A549 (cell line): Measurements from ENCODE around the gene CCL24. TPM values are rescaled to one million over a fixed set of nuclear protein-coding genes. Genes with fewer than 3 reads are reported as not detected.

Experiments used
- ATAC-seq, 2 experiments: fragments of 200-7000 bp in 1 of 2; fragments of >200 bp in 1 of 2; cut with Nextera tagmentation in 1 of 2; cut with Tn5 transposase in 1 of 2; 3 replicates each; pipeline versions ENCODE4 v1.8.0 to v1.9.1; 2018 to 2020; ENCODE audit warnings: mild to moderate bottlenecking in 1 of 2, moderate library complexity in 1 of 2
- CTCF ChIA-PET: fragments of 300-600 bp; sonication (Branson Sonifier 250); formaldehyde crosslinking; extraction: SDS; loops from one replicate; lab custom pipeline; 2021; ENCODE audit warnings: antibody characterized with exemption, inconsistent platforms; lab: Yijun Ruan, JAX
- POLR2A ChIA-PET: fragments of 350-600 bp; formaldehyde crosslinking; extraction: SDS; loops from one replicate; lab custom pipeline; 2021; ENCODE audit warnings: antibody characterized with exemption, inconsistent platforms; lab: Yijun Ruan, JAX
- DNase-seq, 2 experiments: peaks; one replicate each; pipeline versions ENCODE4 v3.0.0 to v3.0.0-alpha.2; 2011 to 2016; ENCODE audit warnings: low read depth in 1 of 2, low spot score in 1 of 2
- FAIRE-seq: peaks from 2 replicates; lab custom pipeline; 2011; peaks lifted over from hg19 to GRCh38; lab: Jason Lieb, UNC
- H3K27ac ChIP-seq, 2 experiments: fragments of >200 bp; sonication (Bioruptor Twin); formaldehyde crosslinking; 3 replicates each; pipeline ENCODE4 v1.5.1; 2016 to 2017
- H3K4me1 ChIP-seq: fragments of >200 bp; sonication (Bioruptor Twin); formaldehyde crosslinking; 3 replicates; pipeline ENCODE4 v1.6.1; 2016
- H3K4me2 ChIP-seq: fragments of >200 bp; sonication (Bioruptor Twin); formaldehyde crosslinking; 3 replicates; pipeline ENCODE4 v1.6.1; 2016
- H3K4me3 ChIP-seq: fragments of >200 bp; sonication (Bioruptor Twin); formaldehyde crosslinking; 3 replicates; pipeline ENCODE4 v1.5.1; 2016
- H3K9me3 ChIP-seq: fragments of >200 bp; sonication (Bioruptor Twin); formaldehyde crosslinking; 3 replicates; pipeline ENCODE4 v1.6.1; 2016
- CHD2 ChIP-seq: fragments of 150-350 bp; IDR thresholded peaks from 2 replicates; pipeline ENCODE4 v1.6.1; 2014; ENCODE audit warnings: low read length; ENCODE audit not compliant: partially characterized antibody
- CTCF ChIP-seq: fragments of >200 bp; sonication (Bioruptor Twin); formaldehyde crosslinking; IDR thresholded peaks from 3 replicates; pipeline ENCODE4 v1.5.1; 2016
- EHF ChIP-seq: fragments of 250-450 bp; sonication (Bioruptor Pico); IDR thresholded peaks from 2 replicates; pipeline ENCODE4 v1.5.0; 2020; ENCODE audit warnings: mild to moderate bottlenecking
- ELK1 ChIP-seq: fragments of 150-350 bp; IDR thresholded peaks from 2 replicates; pipeline ENCODE4 v1.6.1; 2014; ENCODE audit warnings: low read depth, mild to moderate bottlenecking, low read length
- HES2 ChIP-seq: fragments of >200 bp; sonication (Bioruptor Twin); formaldehyde crosslinking; IDR thresholded peaks from 2 replicates; pipeline ENCODE4 v1.6.1; 2016
- JUNB ChIP-seq: fragments of >200 bp; sonication (Bioruptor Twin); formaldehyde crosslinking; IDR thresholded peaks from 2 replicates; pipeline ENCODE4 v1.6.1; 2016
- KDM1A ChIP-seq: fragments of 200-600 bp; sonication (generic); IDR thresholded peaks from 2 replicates; pipeline ENCODE4 v1.6.1; 2016; ENCODE audit warnings: low read depth, mild to moderate bottlenecking
- MAZ ChIP-seq: fragments of 150-350 bp; IDR thresholded peaks from 2 replicates; pipeline ENCODE4 v1.6.1; 2014; ENCODE audit warnings: antibody characterized with exemption, low read depth, low read length, borderline replicate concordance
- PBX3 ChIP-seq: IDR thresholded peaks from 2 replicates; pipeline ENCODE4 v1.6.1; 2012
- POLR2AphosphoS2 ChIP-seq: conservative IDR thresholded peaks from 2 replicates; pipeline ENCODE4 v1.6.1; 2012; ENCODE audit warnings: low read length, improper control_type of control experiment, inconsistent platforms
- RARB ChIP-seq: fragments of 250-450 bp; sonication (Bioruptor Pico); IDR thresholded peaks from 2 replicates; pipeline ENCODE4 v1.8.0; 2021; ENCODE audit warnings: mild to moderate bottlenecking, moderate library complexity
- REST ChIP-seq: fragments of 200-600 bp; sonication (generic); IDR thresholded peaks from 2 replicates; pipeline ENCODE4 v1.6.1; 2016; ENCODE audit warnings: antibody characterized with exemption, mild to moderate bottlenecking, moderate library complexity
- RFX5 ChIP-seq: fragments of 450-650 bp; IDR thresholded peaks from 2 replicates; pipeline ENCODE4 v1.7.1; 2014; ENCODE audit warnings: antibody characterized with exemption, mild to moderate bottlenecking, moderate library complexity
- SMC3 ChIP-seq: fragments of >200 bp; sonication (Bioruptor Twin); formaldehyde crosslinking; IDR thresholded peaks from 3 replicates; pipeline ENCODE4 v1.6.1; 2018; ENCODE audit warnings: inconsistent platforms
- USF2 ChIP-seq: fragments of 450-650 bp; IDR thresholded peaks from 2 replicates; pipeline ENCODE4 v1.6.1; 2014; ENCODE audit warnings: antibody characterized with exemption
- ZC3H11A ChIP-seq: fragments of 450-650 bp; IDR thresholded peaks from 2 replicates; pipeline ENCODE4 v1.6.1; 2014; ENCODE audit warnings: antibody characterized with exemption, mild to moderate bottlenecking
- WGBS: methylation state at CpG from one replicate; pipeline ENCODE4 v1.1.6; 2017; ENCODE audit errors: missing lambda C conversion rate; 5-methylcytosine and 5-hydroxymethylcytosine counted together
- polyA plus RNA-seq, 4 experiments: library from polyadenylated mRNA; depleted of rRNA in 3 of 4; stranded (reverse); fragments of >200 nt; fragmentation: RNase III in 1 of 4; extraction: RNeasy Plus Mini Kit Qiagen cat#74134 plus additional on column Dnase treatment in 1 of 4; gene quantifications; 2 replicates in 3 of 4; 3 replicates in 1 of 4; pipeline ENCODE4 v1.2.3, GENCODE V29; 2011 to 2017

Gene CCL24
- polyA plus RNA-seq, 2 of the 4 experiments (the other 2 are of a cell fraction): 0.14 TPM; not detected in 1

- ATAC-seq: no peak
- no peak for TF ChIP-seq RARB (CRISPR knock-in tag)
- TF ChIP-seq USF2: no peak
- TF ChIP-seq ZC3H11A: no peak
- no peak for TF ChIP-seq HES2
- no peak for TF ChIP-seq SMC3
- no peak for TF ChIP-seq PBX3
- no peak for TF ChIP-seq CTCF
- no peak for TF ChIP-seq REST
- no peak for TF ChIP-seq RFX5
- TF ChIP-seq POLR2AphosphoS2: no peak
- TF ChIP-seq MAZ: no peak
- no peak for TF ChIP-seq ELK1
- no peak for TF ChIP-seq KDM1A
- TF ChIP-seq, all 56 proteins: peak for 0
- no peak overlapping the region for H3K4me3 ChIP-seq
- 76% methylated on average over 5 of the region's 5 CpGs for WGBS
- FAIRE-seq (no peak), DNase-seq (no peak)
- no peaks in the 10 kb centered on the region for H3K4me1 ChIP-seq
- ChIA-PET POLR2A (no interaction called here), CTCF (no interaction called here)
- no peak overlapping the region for H3K27ac ChIP-seq
- peaks cover 18% of the 10 kb centered on the region for H3K9me3 ChIP-seq
- no peak overlapping the region for H3K4me2 ChIP-seq
Observed at GRCh38 chr7:75802552-75802821, 11.1 kb downstream of the CCL24 start.

GRCh38 chr7:75798770-75799169 lies 14.8 kb downstream of the CCL24 start:
- no peak for TF ChIP-seq EHF
- no peak for TF ChIP-seq JUNB
- TF ChIP-seq CHD2: no peak
- DNase-seq (no peak), FAIRE-seq (no peak), ATAC-seq (0 out of 6 replicates have a peak, but pooled peaks of 1 of the 2 experiments have one; percentile 43)
- Histone ChIP-seq H3K4me1 (no peaks in the 10 kb centered on the region), H3K4me2 (no peak overlapping the region), H3K4me3 (no peak overlapping the region), H3K27ac (no peak overlapping the region), H3K9me3 (no peaks in the 10 kb centered on the region)
- CTCF ChIA-PET: interaction anchor here (1.0 kb wide), 1 partner anchor 12 kb away, joined by 4 read pairs; no protein-coding TSS in a partner anchor
- POLR2A ChIA-PET: no interaction called here
- WGBS: 45% methylated on average over 4 of the region's 4 CpGs
